ENCODE measurements around the gene CCZ1B.
"Not testable (repeated sequence)": the region's sequence is repeated elsewhere in the genome, so short reads cannot be mapped to it uniquely, and the experiment has no call there.

Gene CCZ1B

GRCh38 chr7:6833636-6834035 is 7.6 kb upstream of the CCZ1B start:
- Histone ChIP-seq H3K4me3 (no peak overlapping the region), H3K27ac (no peak overlapping the region)

- Histone ChIP-seq H3K27ac (no peak overlapping the region), H3K4me3 (no peak overlapping the region)
Observed at GRCh38 chr7:6831018-6831725, 5.1 kb upstream of the CCZ1B start.

- H3K4me3 ChIP-seq, H3K27ac ChIP-seq: not testable (repeated sequence)
Observed at GRCh38 chr7:6830026-6830425, 4.0 kb upstream of the CCZ1B start.

- H3K27ac ChIP-seq, H3K4me3 ChIP-seq: not testable (repeated sequence)
Observed at GRCh38 chr7:6829616-6830015, 3.5 kb upstream of the CCZ1B start.

- H3K27ac ChIP-seq, H3K4me3 ChIP-seq: not testable (repeated sequence)
Observed at GRCh38 chr7:6827180-6827579, 1.1 kb upstream of the CCZ1B start.

- H3K27ac ChIP-seq, result peak overlapping the region in 11 of 21 experiments; percentile 58 to 87 (median 80)
- peak overlapping the region; percentile 39 to 63 (median 48) for H3K4me3 ChIP-seq
Observed at GRCh38 chr7:6825236-6826125, 594 bp downstream of the CCZ1B start.

- not testable (repeated sequence) for H3K27ac ChIP-seq, H3K4me3 ChIP-seq
Observed at GRCh38 chr7:6821622-6822021, 4.5 kb downstream of the CCZ1B start.

- not testable (repeated sequence) for H3K4me3 ChIP-seq, H3K27ac ChIP-seq
Observed at GRCh38 chr7:6815470-6815869, 10.6 kb downstream of the CCZ1B start.

GRCh38 chr7:6813011-6813410 is 13.1 kb downstream of the CCZ1B start:
- H3K4me3 ChIP-seq, H3K27ac ChIP-seq: not testable (repeated sequence)

GRCh38 chr7:6807959-6808358 is 18.1 kb downstream of the CCZ1B start:
- not testable (repeated sequence) for H3K4me3 ChIP-seq, H3K27ac ChIP-seq

- not testable (repeated sequence) for H3K27ac ChIP-seq, H3K4me3 ChIP-seq
Observed at GRCh38 chr7:6807393-6807918, 18.6 kb downstream of the CCZ1B start.

GRCh38 chr7:6800331-6800730 is 25.7 kb downstream of the CCZ1B start:
- H3K4me3 ChIP-seq, H3K27ac ChIP-seq: not testable (repeated sequence)

- not testable (repeated sequence) for H3K4me3 ChIP-seq, H3K27ac ChIP-seq
Observed at GRCh38 chr7:6799887-6800286, 26.2 kb downstream of the CCZ1B start.

- not testable (repeated sequence) for H3K27ac ChIP-seq, H3K4me3 ChIP-seq
Observed at GRCh38 chr7:6798047-6798446, 28.0 kb downstream of the CCZ1B start.

GRCh38 chr7:6797218-6797617 is 28.9 kb downstream of the CCZ1B start:
- not testable (repeated sequence) for H3K27ac ChIP-seq, H3K4me3 ChIP-seq

GRCh38 chr7:6794276-6794675 is 31.8 kb downstream of the CCZ1B start:
- not testable (repeated sequence) for H3K4me3 ChIP-seq, H3K27ac ChIP-seq

GRCh38 chr7:6792113-6792872 is 33.8 kb downstream of the CCZ1B start:
- not testable (repeated sequence) for H3K27ac ChIP-seq, H3K4me3 ChIP-seq

GRCh38 chr7:6789353-6789752 is 36.7 kb downstream of the CCZ1B start:
- not testable (repeated sequence) for H3K4me3 ChIP-seq, H3K27ac ChIP-seq

- H3K4me3 ChIP-seq, H3K27ac ChIP-seq: not testable (repeated sequence)
Observed at GRCh38 chr7:6781581-6781980, 44.5 kb downstream of the CCZ1B start.

- not testable (repeated sequence) for H3K27ac ChIP-seq, H3K4me3 ChIP-seq
Observed at GRCh38 chr7:6761186-6761585, 64.9 kb downstream of the CCZ1B start.
